ENCODE results near the gene ACACB.

Gene ACACB

GRCh38 chr12:109120557-109120956, 4.2 kb downstream of the ACACB start:
- Histone ChIP-seq H3K27me3 (ENCODE audit: insufficient read depth, low read length) (no peaks in the 10 kb centered on the region), H3F3A (ENCODE audit: insufficient read depth, low read length) (no peaks in the 10 kb centered on the region), H3K4me2 (ENCODE audit: low read length) (no peak overlapping the region), H3K79me2 (ENCODE audit: insufficient read depth, low read length) (no peaks in the 10 kb centered on the region), H3K4me1 (ENCODE audit: insufficient read depth, low read length, severe bottlenecking) (no peaks in the 10 kb centered on the region), H3K4me3 (ENCODE audit: low read depth, low read length, poor library complexity, severe bottlenecking) (no peak overlapping the region), H4K20me1 (ENCODE audit: insufficient read depth, low read length) (no peaks in the 10 kb centered on the region), H3K36me3 (ENCODE audit: insufficient read depth, low read length) (no peaks in the 10 kb centered on the region), H2AFZ (ENCODE audit: low read length) (no peak overlapping the region), H3K9me3 (ENCODE audit: low read length) (no peaks in the 10 kb centered on the region), H3K9me2 (ENCODE audit: low read depth, low read length) (no peaks in the 10 kb centered on the region), H3K27ac (ENCODE audit: low read depth, low read length, poor library complexity, severe bottlenecking) (no peak overlapping the region), H3K9ac (ENCODE audit: low read length) (no peak overlapping the region)
- TF ChIP-seq EZH2 (IDR thresholded peaks at IDR 0.05; ENCODE audit: borderline replicate concordance, low read length) (no peak), CTCF (IDR thresholded peaks at IDR 0.05; ENCODE audit: low read length) (no peak)

DNA sequence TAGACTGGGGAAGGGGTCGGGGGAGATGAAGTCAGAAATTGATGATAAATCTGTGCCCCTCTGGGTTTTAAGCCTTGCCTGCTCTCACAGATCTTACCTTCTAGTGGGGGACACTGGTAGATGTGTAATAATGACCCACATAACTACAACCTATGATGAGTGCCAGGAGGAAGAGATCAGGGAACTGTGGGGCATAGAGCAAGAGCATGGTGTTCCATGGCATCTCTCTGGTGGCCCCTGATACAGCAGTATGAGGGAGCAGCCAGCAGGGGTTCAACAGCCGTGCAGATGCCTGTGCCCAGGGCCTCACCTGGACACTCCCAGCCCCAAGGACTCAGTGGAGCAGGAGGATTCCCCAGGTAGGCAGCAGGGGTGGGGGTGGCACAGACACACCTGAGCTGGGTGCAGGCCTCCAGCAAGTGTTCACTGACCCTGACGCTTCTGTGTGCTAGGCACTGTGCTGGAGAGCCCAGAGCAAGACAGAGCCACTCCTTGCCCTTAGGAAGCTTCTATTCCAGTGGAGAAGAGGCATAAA, 5.0 kb downstream of the ACACB start:
- no peaks in the 10 kb centered on the region for H3K79me2 ChIP-seq (ENCODE audit: insufficient read depth, low read length)
- H3K27me3 ChIP-seq (ENCODE audit: insufficient read depth, low read length), result no peaks in the 10 kb centered on the region
- H2AFZ ChIP-seq (ENCODE audit: low read length), result no peak overlapping the region
- H3K4me2 ChIP-seq (ENCODE audit: low read length), result no peak overlapping the region
- no peaks in the 10 kb centered on the region for H3F3A ChIP-seq (ENCODE audit: insufficient read depth, low read length)
- TF ChIP-seq EZH2 (IDR thresholded peaks at IDR 0.05; ENCODE audit: borderline replicate concordance, low read length) (no peak), CTCF (IDR thresholded peaks at IDR 0.05; ENCODE audit: low read length) (no peak)
- H3K9me2 ChIP-seq (ENCODE audit: low read depth, low read length), result no peaks in the 10 kb centered on the region
- no peak overlapping the region for H3K4me3 ChIP-seq (ENCODE audit: low read depth, low read length, poor library complexity, severe bottlenecking)
- H3K27ac ChIP-seq (ENCODE audit: low read depth, low read length, poor library complexity, severe bottlenecking), result no peak overlapping the region
- H3K9ac ChIP-seq (ENCODE audit: low read length), result no peak overlapping the region
- H3K4me1 ChIP-seq (ENCODE audit: insufficient read depth, low read length, severe bottlenecking), result no peaks in the 10 kb centered on the region
- H3K9me3 ChIP-seq (ENCODE audit: low read length), result no peaks in the 10 kb centered on the region
- H3K36me3 ChIP-seq (ENCODE audit: insufficient read depth, low read length), result no peaks in the 10 kb centered on the region
- H4K20me1 ChIP-seq (ENCODE audit: insufficient read depth, low read length), result no peaks in the 10 kb centered on the region

DNA sequence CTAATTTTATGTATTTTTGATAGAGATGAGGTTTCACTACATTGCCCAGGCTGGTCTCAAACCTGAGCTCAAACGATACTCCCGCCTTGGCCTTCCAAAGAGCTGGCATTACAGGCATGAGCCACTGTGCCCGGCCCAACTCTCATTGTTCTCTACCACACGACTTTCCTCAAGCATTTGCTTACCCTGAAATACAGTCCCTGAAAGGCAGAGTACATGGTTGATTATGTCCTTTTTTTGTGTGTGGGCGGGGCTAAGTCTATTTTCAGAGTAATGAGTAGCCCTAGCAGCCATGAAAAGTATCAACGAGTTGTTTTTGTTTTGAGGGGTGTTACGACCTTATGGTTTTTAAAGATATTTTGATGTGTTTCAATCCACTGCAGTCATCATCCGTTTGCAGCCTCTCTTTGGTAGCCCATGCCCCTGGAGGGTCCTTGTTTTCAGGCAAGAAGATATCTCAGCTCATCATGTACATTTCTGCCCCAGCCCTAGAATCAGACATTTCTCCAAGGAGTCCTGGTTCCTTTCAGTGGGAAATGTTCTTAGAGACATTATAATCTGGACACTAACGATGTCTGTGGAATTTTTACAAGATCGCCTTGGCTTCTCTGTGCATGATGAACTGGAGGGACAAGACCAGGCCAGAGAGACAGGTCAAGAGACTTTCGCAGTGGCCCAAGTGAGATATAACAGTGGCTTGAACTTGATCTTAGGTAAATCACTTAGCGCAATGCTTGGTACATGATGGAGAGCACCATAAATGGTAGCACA, 8.7 kb downstream of the ACACB start:
- Histone ChIP-seq H3K9me3 (ENCODE audit: low read length) (no peaks in the 10 kb centered on the region), H3K9ac (ENCODE audit: low read length) (no peak overlapping the region), H4K20me1 (ENCODE audit: insufficient read depth, low read length) (no peaks in the 10 kb centered on the region), H3K4me1 (ENCODE audit: insufficient read depth, low read length, severe bottlenecking) (no peaks in the 10 kb centered on the region), H3K36me3 (ENCODE audit: insufficient read depth, low read length) (no peaks in the 10 kb centered on the region), H3K4me3 (ENCODE audit: low read depth, low read length, poor library complexity, severe bottlenecking) (no peak overlapping the region), H3K27me3 (ENCODE audit: insufficient read depth, low read length) (no peaks in the 10 kb centered on the region), H2AFZ (ENCODE audit: low read length) (no peak overlapping the region), H3K9me2 (ENCODE audit: low read depth, low read length) (no peaks in the 10 kb centered on the region), H3K27ac (ENCODE audit: low read depth, low read length, poor library complexity, severe bottlenecking) (no peak overlapping the region), H3K79me2 (ENCODE audit: insufficient read depth, low read length) (no peaks in the 10 kb centered on the region), H3K4me2 (ENCODE audit: low read length) (no peak overlapping the region), H3F3A (ENCODE audit: insufficient read depth, low read length) (no peaks in the 10 kb centered on the region)
- TF ChIP-seq EZH2 (IDR thresholded peaks at IDR 0.05; ENCODE audit: borderline replicate concordance, low read length) (no peak), CTCF (IDR thresholded peaks at IDR 0.05; ENCODE audit: low read length) (no peak)

Measured in OCI-LY1 (cell line).